Activated T-helper 17 cell treated with anti-CD3 and anti-CD28 coated beads, Interleukin-2, amount 50 U/mL, for 72 hours (primary cell): ENCODE results near the gene ZNF668. TPM values are rescaled to one million over a fixed set of nuclear protein-coding genes. Genes with fewer than 3 reads are reported as not detected.
A peak's percentile ranks its signal among the peaks of the same experiment; 100 is the strongest.

ENCODE experiments used
- ATAC-seq: fragments of 150-1000 bp; cut with Tn5 transposase; replicated peaks from 2 replicates; pipeline ENCODE4 v1.10.0; 2021; ENCODE audit warnings: mild to moderate bottlenecking, moderate library complexity
- H3K27ac Mint-ChIP-seq: one replicate; pipeline ENCODE4 v1.8.0; 2022; ENCODE audit warnings: mixed read lengths
- H3K27me3 Mint-ChIP-seq: one replicate; pipeline ENCODE4 v1.8.0; 2022; ENCODE audit warnings: mixed read lengths
- H3K36me3 Mint-ChIP-seq: one replicate; pipeline ENCODE4 v1.8.0; 2022; ENCODE audit warnings: low read depth, mild to moderate bottlenecking, mixed read lengths
- H3K4me1 Mint-ChIP-seq: one replicate; pipeline ENCODE4 v1.8.0; 2022; ENCODE audit warnings: mixed read lengths
- H3K4me3 Mint-ChIP-seq: one replicate; pipeline ENCODE4 v1.8.0; 2022; ENCODE audit warnings: mild to moderate bottlenecking, mixed read lengths
- H3K9me3 Mint-ChIP-seq: one replicate; pipeline ENCODE4 v1.8.0; 2022; ENCODE audit warnings: mixed read lengths
- total RNA-seq, 2 donors: library from RNA; stranded (reverse); gene quantifications; one replicate each; pipeline ENCODE4 v1.2.3, GENCODE V29; 2022

The ZNF668 gene
- total RNA-seq, 2 donors from 2014 or later: 15.1 to 19.4 TPM

DNA sequence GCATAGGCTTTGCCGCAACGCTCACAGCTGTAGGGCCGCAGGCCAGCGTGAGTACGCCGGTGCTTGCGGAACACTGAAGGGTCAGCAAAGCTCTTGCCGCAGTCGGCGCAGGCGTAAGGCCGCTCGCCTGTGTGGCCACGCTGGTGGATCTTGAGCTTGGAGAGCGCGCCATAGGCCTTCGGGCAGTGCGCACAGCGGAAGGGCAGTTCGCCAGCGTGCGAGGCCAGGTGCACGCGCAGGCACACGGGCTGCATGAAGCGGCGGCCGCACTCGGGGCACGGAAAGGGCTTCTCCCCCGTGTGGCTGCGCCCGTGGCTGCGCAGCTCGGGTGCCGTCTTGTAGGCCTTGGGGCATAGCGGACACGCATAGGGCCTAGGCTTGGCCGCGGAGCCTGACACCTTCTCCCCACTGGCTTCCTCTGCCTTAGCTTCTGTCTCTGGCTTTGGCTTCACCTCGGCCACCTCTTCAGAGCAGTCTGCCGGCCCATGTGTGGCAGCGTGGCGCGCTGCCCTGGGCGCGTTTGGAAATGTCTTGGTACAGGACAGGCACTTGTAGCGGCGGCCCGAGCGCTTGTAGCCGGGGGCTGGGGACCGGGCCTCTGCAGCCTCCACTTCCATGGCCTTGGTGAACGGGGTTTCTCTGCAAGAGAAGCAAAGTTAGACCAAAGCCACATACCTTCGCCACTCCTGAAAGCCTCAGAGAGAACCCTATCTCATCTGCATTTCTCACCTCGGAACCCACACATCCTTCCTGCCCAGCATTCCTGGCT lies 10.0 kb downstream of the ZNF668 start:
- peak overlapping the region; percentile 53 for H3K27ac Mint-ChIP-seq
- no peaks in the 10 kb centered on the region for H3K9me3 Mint-ChIP-seq
- peak; percentile 40 for ATAC-seq
- H3K27me3 Mint-ChIP-seq: no peaks in the 10 kb centered on the region
- H3K36me3 Mint-ChIP-seq: peaks cover 52% of the 10 kb centered on the region
- peak overlapping the region; percentile 63 for H3K4me3 Mint-ChIP-seq
- peaks cover 21% of the 10 kb centered on the region for H3K4me1 Mint-ChIP-seq

DNA sequence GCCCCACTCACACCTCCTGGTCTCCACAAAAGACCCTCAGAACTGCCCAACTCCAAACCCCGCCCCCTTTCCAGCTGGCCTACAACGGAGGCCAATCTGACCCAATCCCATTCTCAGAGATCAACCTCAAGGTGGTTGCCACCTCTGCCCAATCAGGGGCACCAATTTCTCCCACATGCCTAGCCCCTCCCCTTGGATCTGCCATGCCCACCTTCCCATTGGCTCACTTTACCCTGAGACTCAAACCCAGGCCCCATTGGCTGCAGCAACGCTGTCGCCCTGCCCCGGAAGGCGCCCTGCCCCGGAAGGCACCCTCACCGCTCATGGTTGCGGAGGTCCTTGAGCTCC lies 10.6 kb downstream of the ZNF668 start:
- Mint-ChIP-seq H3K27me3 (no peaks in the 10 kb centered on the region), H3K4me1 (peaks cover 20% of the 10 kb centered on the region), H3K27ac (no peak overlapping the region), H3K9me3 (no peaks in the 10 kb centered on the region), H3K4me3 (peak overlapping the region; percentile 63), H3K36me3 (peaks cover 52% of the 10 kb centered on the region)
- no peak for ATAC-seq

- Mint-ChIP-seq H3K4me1 (peaks cover 20% of the 10 kb centered on the region), H3K4me3 (no peak overlapping the region), H3K27me3 (no peaks in the 10 kb centered on the region), H3K36me3 (peaks cover 58% of the 10 kb centered on the region), H3K9me3 (no peaks in the 10 kb centered on the region), H3K27ac (no peak overlapping the region)
- no peak for ATAC-seq
These were observed 12.1 kb downstream of the ZNF668 start for GRCh38 chr16:31061813-31062440.

GRCh38 chr16:31061126-31061812 lies 12.8 kb downstream of the ZNF668 start:
- Mint-ChIP-seq H3K36me3 (peaks cover 58% of the 10 kb centered on the region), H3K4me3 (no peak overlapping the region), H3K27ac (no peak overlapping the region), H3K4me1 (peaks cover 20% of the 10 kb centered on the region), H3K9me3 (no peaks in the 10 kb centered on the region), H3K27me3 (no peaks in the 10 kb centered on the region)
- no peak for ATAC-seq

DNA sequence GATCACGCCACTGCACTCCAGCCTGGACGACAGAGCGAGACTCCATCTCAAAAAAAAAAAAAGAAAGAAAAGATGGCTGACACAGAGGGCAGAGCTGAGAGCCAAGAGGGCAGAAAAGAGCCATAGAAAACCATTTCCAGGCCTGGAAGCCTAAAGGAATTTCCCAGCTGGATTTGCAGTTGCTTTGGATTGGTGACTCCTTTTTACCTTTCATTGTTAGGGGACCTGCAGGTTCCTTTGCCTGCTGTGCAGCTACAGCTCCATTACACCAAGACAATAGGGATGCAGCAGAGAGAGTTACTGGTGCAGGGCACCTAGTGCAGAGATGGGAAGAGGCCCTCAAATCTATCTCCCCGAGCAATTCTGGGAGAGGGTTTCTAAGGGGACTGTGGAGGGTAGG lies 18.4 kb downstream of the ZNF668 start:
- H3K27me3 Mint-ChIP-seq: no peaks in the 10 kb centered on the region
- no peak overlapping the region for H3K4me3 Mint-ChIP-seq
- peaks cover 5% of the 10 kb centered on the region for H3K4me1 Mint-ChIP-seq
- no peaks in the 10 kb centered on the region for H3K9me3 Mint-ChIP-seq
- no peak for ATAC-seq
- no peak overlapping the region for H3K27ac Mint-ChIP-seq
- peaks cover 18% of the 10 kb centered on the region for H3K36me3 Mint-ChIP-seq

GRCh38 chr16:31052114-31052513 lies 21.9 kb downstream of the ZNF668 start:
- H3K9me3 Mint-ChIP-seq: no peaks in the 10 kb centered on the region
- no peaks in the 10 kb centered on the region for H3K27me3 Mint-ChIP-seq
- peak; percentile 98 for ATAC-seq
- H3K36me3 Mint-ChIP-seq: no peaks in the 10 kb centered on the region
- H3K27ac Mint-ChIP-seq: no peak overlapping the region
- H3K4me3 Mint-ChIP-seq: no peak overlapping the region
- H3K4me1 Mint-ChIP-seq: peaks cover 5% of the 10 kb centered on the region

- peaks cover 10% of the 10 kb centered on the region for H3K4me1 Mint-ChIP-seq
- no peak for ATAC-seq
- no peaks in the 10 kb centered on the region for H3K27me3 Mint-ChIP-seq
- H3K36me3 Mint-ChIP-seq: no peaks in the 10 kb centered on the region
- H3K4me3 Mint-ChIP-seq: no peak overlapping the region
- no peaks in the 10 kb centered on the region for H3K9me3 Mint-ChIP-seq
- no peak overlapping the region for H3K27ac Mint-ChIP-seq
These were observed 23.6 kb downstream of the ZNF668 start for GRCh38 chr16:31050280-31051030.

GRCh38 chr16:31043898-31044481 lies 30.1 kb downstream of the ZNF668 start:
- peaks cover 39% of the 10 kb centered on the region for H3K36me3 Mint-ChIP-seq
- no peak overlapping the region for H3K4me3 Mint-ChIP-seq
- H3K4me1 Mint-ChIP-seq: peaks cover 5% of the 10 kb centered on the region
- no peak overlapping the region for H3K27ac Mint-ChIP-seq
- no peak for ATAC-seq
- no peaks in the 10 kb centered on the region for H3K9me3 Mint-ChIP-seq
- no peaks in the 10 kb centered on the region for H3K27me3 Mint-ChIP-seq

DNA sequence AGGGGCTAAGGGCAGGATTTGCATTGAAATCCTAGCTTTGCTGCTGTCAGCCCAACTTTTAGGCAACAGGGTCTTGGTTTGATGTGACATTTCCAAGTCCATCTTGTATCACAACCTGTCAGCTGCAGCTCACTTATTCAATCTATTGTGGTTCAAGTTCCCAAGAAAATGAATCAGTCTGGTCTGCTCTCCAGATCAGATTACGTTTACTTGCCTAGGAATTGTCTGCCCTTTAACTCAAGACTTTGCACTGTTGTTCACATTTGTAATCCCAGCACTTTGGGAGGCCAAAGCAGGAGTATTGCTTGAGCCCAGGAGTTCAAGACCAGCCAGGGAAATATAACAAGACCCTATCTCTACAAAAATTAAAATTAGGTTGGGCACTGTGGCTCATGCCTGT lies 30.7 kb downstream of the ZNF668 start:
- Mint-ChIP-seq H3K36me3 (peaks cover 45% of the 10 kb centered on the region), H3K4me1 (peaks cover 5% of the 10 kb centered on the region), H3K4me3 (no peak overlapping the region), H3K27ac (no peak overlapping the region), H3K9me3 (no peaks in the 10 kb centered on the region), H3K27me3 (no peaks in the 10 kb centered on the region)
- ATAC-seq: no peak

GRCh38 chr16:31042866-31043265 lies 31.2 kb downstream of the ZNF668 start:
- H3K9me3 Mint-ChIP-seq: no peaks in the 10 kb centered on the region
- H3K27ac Mint-ChIP-seq: no peak overlapping the region
- H3K4me1 Mint-ChIP-seq: peaks cover 5% of the 10 kb centered on the region
- H3K27me3 Mint-ChIP-seq: no peaks in the 10 kb centered on the region
- H3K4me3 Mint-ChIP-seq: no peak overlapping the region
- ATAC-seq: no peak
- H3K36me3 Mint-ChIP-seq: peaks cover 50% of the 10 kb centered on the region

GRCh38 chr16:31038993-31039392 lies 35.0 kb downstream of the ZNF668 start:
- ATAC-seq: no peak
- Mint-ChIP-seq H3K27me3 (no peaks in the 10 kb centered on the region), H3K27ac (no peak overlapping the region), H3K36me3 (peaks cover 85% of the 10 kb centered on the region), H3K4me3 (no peak overlapping the region), H3K4me1 (peaks cover 6% of the 10 kb centered on the region), H3K9me3 (no peaks in the 10 kb centered on the region)

- H3K9me3 Mint-ChIP-seq: no peaks in the 10 kb centered on the region
- no peak for ATAC-seq
- no peaks in the 10 kb centered on the region for H3K27me3 Mint-ChIP-seq
- peaks cover 86% of the 10 kb centered on the region for H3K36me3 Mint-ChIP-seq
- H3K27ac Mint-ChIP-seq: no peak overlapping the region
- H3K4me1 Mint-ChIP-seq: peaks cover 6% of the 10 kb centered on the region
- no peak overlapping the region for H3K4me3 Mint-ChIP-seq
These were observed 37.3 kb downstream of the ZNF668 start for GRCh38 chr16:31036691-31037090.

- peak; percentile 57 for ATAC-seq
- H3K4me1 Mint-ChIP-seq: peaks cover 6% of the 10 kb centered on the region
- H3K9me3 Mint-ChIP-seq: no peaks in the 10 kb centered on the region
- peaks cover 60% of the 10 kb centered on the region for H3K36me3 Mint-ChIP-seq
- peak overlapping the region; percentile 91 for H3K27ac Mint-ChIP-seq
- no peaks in the 10 kb centered on the region for H3K27me3 Mint-ChIP-seq
- peak overlapping the region; percentile 89 for H3K4me3 Mint-ChIP-seq
These were observed 40.1 kb downstream of the ZNF668 start for GRCh38 chr16:31033709-31034492.
